Endodermal cell (in vitro differentiated cells): ENCODE measurements around the gene RAB9A. TPM values are rescaled to one million over a fixed set of nuclear protein-coding genes. Genes with fewer than 3 reads are reported as not detected.

ENCODE experiments used
- DNase-seq: peaks from one replicate; pipeline ENCODE4 v3.0.0-alpha.2; 2017
- H3K27ac ChIP-seq: 2 replicates; pipeline ENCODE4 v1.5.1; 2013; ENCODE audit warnings: mild to moderate bottlenecking, low read depth, low read length, moderate library complexity
- H3K27me3 ChIP-seq: 2 replicates; pipeline ENCODE4 v1.6.1; 2013; ENCODE audit warnings: mild to moderate bottlenecking, low read length, moderate library complexity; ENCODE audit not compliant: insufficient read depth, control insufficient read depth, poor library complexity, severe bottlenecking
- H3K36me3 ChIP-seq: 2 replicates; pipeline ENCODE4 v1.7.0; 2013; ENCODE audit warnings: mild to moderate bottlenecking, low read length, moderate library complexity; ENCODE audit not compliant: control insufficient read depth, insufficient read depth
- H3K4me1 ChIP-seq: one replicate; pipeline ENCODE4 v1.7.0; 2013; ENCODE audit warnings: low read length; ENCODE audit not compliant: control insufficient read depth, insufficient read depth
- H3K4me3 ChIP-seq: 2 replicates; pipeline ENCODE4 v1.5.1; 2013; ENCODE audit warnings: mild to moderate bottlenecking, low read length, moderate library complexity
- H3K9ac ChIP-seq: 2 replicates; pipeline ENCODE4 v1.6.1; 2013; ENCODE audit warnings: mild to moderate bottlenecking, low read length, moderate library complexity; ENCODE audit not compliant: poor library complexity, severe bottlenecking; ENCODE audit errors: extremely low read depth
- H3K9me3 ChIP-seq: 2 replicates; pipeline ENCODE4 v1.6.1; 2013; ENCODE audit warnings: mild to moderate bottlenecking, low read length, moderate library complexity; ENCODE audit not compliant: control insufficient read depth
- H3K27ac Mint-ChIP-seq: 2 replicates; pipeline ENCODE4 v1.8.0; 2020; ENCODE audit warnings: mixed read lengths
- H3K27me3 Mint-ChIP-seq: 2 replicates; pipeline ENCODE4 v1.8.0; 2021; ENCODE audit warnings: mild to moderate bottlenecking, mixed read lengths; ENCODE audit not compliant: insufficient read depth
- H3K36me3 Mint-ChIP-seq: 2 replicates; pipeline ENCODE4 v1.8.0; 2020; ENCODE audit warnings: low read depth, mixed read lengths
- H3K4me1 Mint-ChIP-seq: 2 replicates; pipeline ENCODE4 v1.8.0; 2020; ENCODE audit warnings: mixed read lengths
- H3K4me3 Mint-ChIP-seq: 2 replicates; pipeline ENCODE4 v1.8.0; 2020; ENCODE audit warnings: mild to moderate bottlenecking, moderate library complexity, mixed read lengths
- H3K9me3 Mint-ChIP-seq: 2 replicates; pipeline ENCODE4 v1.8.0; 2020; ENCODE audit warnings: mild to moderate bottlenecking, mixed read lengths
- WGBS, 2 experiments: methylation state at CpG; one replicate each; pipeline versions ENCODE4 v1.1.5 to v1.1.7; 2013; ENCODE audit warnings: missing lambda C conversion rate in 2 of 2, mixed read lengths in 1 of 2; ENCODE audit not compliant: insufficient coverage in 1 of 2, insufficient read length in 1 of 2; 5-methylcytosine and 5-hydroxymethylcytosine counted together
- total RNA-seq, 2 donors: library from RNA; stranded (reverse); fragmentation: NEBNext Ultra II Directional in 1 of 2; extraction: Animal tissue kit (Norgen Biotek cat#: 25700) in 1 of 2; gene quantifications; 2 replicates in 1 of 2; 3 replicates in 1 of 2; pipeline ENCODE4 v1.2.1, GENCODE V29; 2021
- TF ChIP-seq, protein P1 (sequence below): fragments of 200-600 bp; sonication (generic); conservative IDR thresholded peaks from 2 replicates; pipeline ENCODE4 v1.5.0; 2021; ENCODE audit warnings: antibody characterized with exemption, mild to moderate bottlenecking

The RAB9A gene
- total RNA-seq, 2 donors from 2014 or later: 22.3 to 28.0 TPM

DNA sequence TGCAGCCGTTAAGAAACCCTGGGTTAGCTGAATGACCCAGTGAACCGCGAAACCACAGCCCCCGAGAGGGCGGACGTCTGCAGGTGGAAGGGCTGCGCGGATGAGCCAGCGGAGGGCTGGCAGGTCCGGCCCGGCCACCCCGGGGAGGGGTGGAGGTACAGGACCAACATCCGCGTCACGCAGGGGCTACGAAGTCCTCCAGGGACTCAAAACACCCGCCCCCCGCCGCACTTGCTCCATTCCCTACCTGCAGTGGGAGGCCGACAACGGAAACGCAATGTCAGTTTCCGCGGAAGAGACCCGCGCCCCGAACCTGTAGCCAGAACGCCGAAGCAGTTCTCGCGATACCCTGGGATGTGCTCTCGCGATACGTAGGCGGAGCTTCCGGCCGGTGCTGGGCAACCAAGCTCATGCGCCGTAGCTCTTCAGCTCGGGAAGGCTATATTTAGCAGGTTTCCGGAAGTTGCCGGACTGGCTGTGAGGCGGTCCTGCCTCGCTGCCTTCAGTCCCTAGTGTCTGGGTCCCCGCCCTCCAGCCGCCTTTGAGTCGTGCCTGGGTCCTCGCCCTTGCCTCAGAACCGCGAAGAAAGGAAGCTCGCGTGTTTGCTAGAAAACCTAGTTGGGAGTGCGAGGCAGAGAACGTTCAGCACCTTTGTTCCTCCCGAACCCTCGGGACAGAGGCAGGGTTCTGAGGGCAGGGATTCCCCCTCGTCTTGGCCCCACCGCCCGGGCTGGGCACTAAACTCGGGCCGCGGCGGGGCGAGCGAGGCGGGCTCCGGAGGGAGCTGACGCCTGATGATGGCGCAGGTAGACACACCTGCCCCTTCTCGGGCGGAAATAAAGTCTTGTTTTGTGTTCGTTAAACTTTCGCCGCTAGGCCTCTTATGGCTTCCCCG is 45.6 kb downstream of the RAB9A start, which contains the start of the genes OFD1 and TRAPPC2:
Gene OFD1 (plus strand): TSS at position 471 of the 895 bp plus-strand sequence. CDS start 324 bp downstream, at position 795.
Gene TRAPPC2 (minus strand): TSS at position 343 of the 895 bp plus-strand sequence. CDS start 14,657 bp downstream, outside the sequence.
- 0 to 2% methylated on average over 7 to 75 of the region's 75 CpGs for WGBS, 2 experiments
- peak; percentile 95 for DNase-seq
- Mint-ChIP-seq H3K27ac (peak within 1 kb of the TSS; percentile 94), H3K9me3 (peaks cover 50% of the 10 kb centered on the region), H3K4me1 (peaks cover 15% of the 10 kb centered on the region), H3K4me3 (peak within 1 kb of the TSS; percentile 74), H3K27me3 (no peaks in the 10 kb centered on the region), H3K36me3 (peaks cover 17% of the 10 kb centered on the region)
- Histone ChIP-seq H3K4me3 (peak within 1 kb of the TSS; percentile 89), H3K9ac (peak within 1 kb of the TSS; percentile 80), H3K27ac (peak within 1 kb of the TSS; percentile 87), H3K27me3 (no peaks in the 10 kb centered on the region), H3K4me1 (no peaks in the 10 kb centered on the region), H3K36me3 (peaks cover 9% of the 10 kb centered on the region), H3K9me3 (no peaks in the 10 kb centered on the region)
- TF ChIP-seq, protein P1, sequence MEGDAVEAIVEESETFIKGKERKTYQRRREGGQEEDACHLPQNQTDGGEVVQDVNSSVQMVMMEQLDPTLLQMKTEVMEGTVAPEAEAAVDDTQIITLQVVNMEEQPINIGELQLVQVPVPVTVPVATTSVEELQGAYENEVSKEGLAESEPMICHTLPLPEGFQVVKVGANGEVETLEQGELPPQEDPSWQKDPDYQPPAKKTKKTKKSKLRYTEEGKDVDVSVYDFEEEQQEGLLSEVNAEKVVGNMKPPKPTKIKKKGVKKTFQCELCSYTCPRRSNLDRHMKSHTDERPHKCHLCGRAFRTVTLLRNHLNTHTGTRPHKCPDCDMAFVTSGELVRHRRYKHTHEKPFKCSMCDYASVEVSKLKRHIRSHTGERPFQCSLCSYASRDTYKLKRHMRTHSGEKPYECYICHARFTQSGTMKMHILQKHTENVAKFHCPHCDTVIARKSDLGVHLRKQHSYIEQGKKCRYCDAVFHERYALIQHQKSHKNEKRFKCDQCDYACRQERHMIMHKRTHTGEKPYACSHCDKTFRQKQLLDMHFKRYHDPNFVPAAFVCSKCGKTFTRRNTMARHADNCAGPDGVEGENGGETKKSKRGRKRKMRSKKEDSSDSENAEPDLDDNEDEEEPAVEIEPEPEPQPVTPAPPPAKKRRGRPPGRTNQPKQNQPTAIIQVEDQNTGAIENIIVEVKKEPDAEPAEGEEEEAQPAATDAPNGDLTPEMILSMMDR: no peak

DNA sequence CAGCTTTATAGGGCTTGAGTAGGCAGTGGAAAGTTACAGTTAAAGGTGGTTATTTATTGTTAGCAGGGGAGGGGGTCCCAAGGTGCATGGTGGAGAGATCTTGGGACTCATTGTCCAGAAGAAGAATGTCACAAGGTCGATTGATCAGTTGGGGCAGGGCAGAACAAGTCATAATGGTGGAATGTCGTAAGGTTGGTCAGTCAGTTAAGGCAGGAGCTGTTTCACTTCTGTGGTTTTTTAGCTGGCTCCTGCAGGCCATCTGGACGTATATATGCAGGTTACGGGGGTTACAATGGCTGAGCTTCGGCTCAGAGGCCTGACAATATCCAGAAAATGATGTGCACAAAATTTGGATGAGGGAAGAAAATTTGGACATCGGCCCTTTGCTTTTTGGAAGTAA is 52.8 kb downstream of the RAB9A start:
- no peak overlapping the region for H3K27ac ChIP-seq
- peaks cover 29% of the 10 kb centered on the region for H3K36me3 Mint-ChIP-seq
- H3K4me1 ChIP-seq: no peaks in the 10 kb centered on the region
- H3K9ac ChIP-seq: no peak overlapping the region
- TF ChIP-seq, protein P1: no peak
- no peak overlapping the region for H3K4me3 Mint-ChIP-seq
- H3K9me3 Mint-ChIP-seq: peaks cover 44% of the 10 kb centered on the region
- H3K36me3 ChIP-seq: peaks cover 46% of the 10 kb centered on the region
- H3K27me3 ChIP-seq: no peaks in the 10 kb centered on the region
- WGBS, 2 experiments: 77% methylated on average over 5 of the region's 6 CpGs; no CpG with 5 or more reads in 1 of the 2 experiments
- H3K9me3 ChIP-seq: no peaks in the 10 kb centered on the region
- no peaks in the 10 kb centered on the region for H3K27me3 Mint-ChIP-seq
- peaks cover 13% of the 10 kb centered on the region for H3K4me1 Mint-ChIP-seq
- H3K4me3 ChIP-seq: no peak overlapping the region
- DNase-seq: no peak
- H3K27ac Mint-ChIP-seq: no peak overlapping the region

DNA sequence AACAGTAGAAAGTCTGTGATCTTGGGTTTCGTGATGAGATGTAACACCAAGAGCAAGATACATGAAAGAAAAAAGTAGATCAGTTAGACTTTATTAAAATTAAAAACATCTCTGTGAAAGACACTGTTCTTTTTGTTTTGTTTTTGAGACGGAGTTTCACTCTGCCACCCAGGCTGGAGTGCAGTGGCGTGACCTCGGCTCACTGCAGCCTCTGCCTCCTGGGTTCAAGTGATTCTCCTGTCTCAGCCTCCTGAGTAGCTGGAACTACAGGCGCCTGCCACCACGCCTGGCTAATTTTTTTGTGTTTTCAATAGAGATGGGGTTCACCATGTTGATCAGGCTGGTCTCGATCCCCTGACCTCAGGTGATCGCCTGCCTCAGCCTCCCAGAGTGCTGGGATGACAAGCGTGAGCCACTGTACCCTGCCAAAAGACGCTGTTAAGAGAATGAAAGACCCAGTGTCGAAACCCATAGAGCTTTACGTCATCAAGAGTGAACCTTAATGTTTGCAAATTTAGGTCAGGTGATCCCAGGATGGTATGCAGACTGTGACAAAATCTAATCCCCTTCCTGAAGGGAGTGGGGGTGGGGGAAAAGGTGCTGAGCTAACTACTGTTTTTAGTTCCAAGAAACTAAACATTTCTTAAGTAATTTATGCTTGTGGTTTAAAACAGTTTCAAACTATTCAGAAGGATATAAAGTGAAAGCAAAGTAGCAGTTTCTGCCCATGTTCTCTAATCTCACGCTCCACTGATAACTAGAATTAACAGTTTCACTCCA is 53.7 kb downstream of the RAB9A start:
- no peaks in the 10 kb centered on the region for H3K4me1 ChIP-seq
- TF ChIP-seq, protein P1: no peak
- H3K27ac ChIP-seq: no peak overlapping the region
- no peaks in the 10 kb centered on the region for H3K27me3 ChIP-seq
- H3K4me3 ChIP-seq: no peak overlapping the region
- Mint-ChIP-seq H3K4me3 (no peak overlapping the region), H3K9me3 (peaks cover 42% of the 10 kb centered on the region), H3K27ac (peak overlapping the region; percentile 66), H3K27me3 (no peaks in the 10 kb centered on the region), H3K4me1 (peaks cover 13% of the 10 kb centered on the region), H3K36me3 (peaks cover 34% of the 10 kb centered on the region)
- no peaks in the 10 kb centered on the region for H3K9me3 ChIP-seq
- 74 to 84% methylated on average over 6 to 11 of the region's 13 CpGs for WGBS, 2 experiments
- H3K36me3 ChIP-seq: peaks cover 51% of the 10 kb centered on the region
- H3K9ac ChIP-seq: no peak overlapping the region
- DNase-seq: no peak
